CD1c-positive myeloid dendritic cell (primary cell): ENCODE results near the gene ADAM22.
A peak's percentile ranks its signal among the peaks of the same experiment; 100 is the strongest.

ENCODE experiments used
- DNase-seq: peaks from one replicate; pipeline ENCODE4 v3.0.0-alpha.2; 2016; ENCODE audit errors: extremely low spot score

ADAM22 gene

DNA sequence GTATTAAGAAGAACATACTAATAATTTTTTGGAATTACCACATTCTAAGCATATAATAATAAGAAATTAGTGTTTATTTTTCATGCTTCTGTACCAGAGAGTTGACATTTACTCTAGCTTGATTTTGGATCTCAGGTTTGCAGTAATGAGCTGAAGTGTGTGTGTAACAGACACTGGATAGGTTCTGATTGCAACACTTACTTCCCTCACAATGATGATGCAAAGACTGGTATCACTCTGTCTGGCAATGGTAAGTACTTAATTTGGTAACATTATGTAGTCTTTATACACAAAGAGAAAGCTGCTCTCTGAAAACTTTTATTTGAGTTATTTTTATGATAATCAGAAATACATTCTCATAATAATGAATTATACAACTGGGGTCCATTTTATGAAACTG is 231.6 kb downstream of the ADAM22 start:
- peak; percentile 17 for DNase-seq

DNA sequence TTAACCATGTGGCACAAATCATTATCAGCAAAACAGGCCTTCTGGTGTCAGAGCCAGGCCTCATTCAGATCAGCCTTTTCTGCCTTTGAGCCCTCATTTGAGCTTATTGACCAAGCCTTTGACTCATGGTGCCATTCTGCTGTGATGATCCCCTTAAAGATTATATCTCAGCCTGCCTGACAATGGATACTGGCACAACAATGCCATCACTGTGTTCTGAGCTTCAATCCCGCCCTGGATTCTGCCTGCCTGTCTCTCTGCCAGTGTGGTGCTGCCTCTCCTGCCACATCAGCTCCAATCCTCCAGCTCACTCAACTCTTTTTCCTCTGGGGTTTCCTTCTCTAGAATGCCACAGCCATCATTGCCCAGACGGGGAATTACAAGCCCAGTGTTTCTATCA is 233.2 kb downstream of the ADAM22 start:
- no peak for DNase-seq

- DNase-seq, result no peak
These were observed 233.7 kb downstream of the ADAM22 start for GRCh38 chr7:88167721-88168120.

- DNase-seq, result peak; percentile 13
These were observed 235.8 kb downstream of the ADAM22 start for GRCh38 chr7:88169717-88170320.

DNA sequence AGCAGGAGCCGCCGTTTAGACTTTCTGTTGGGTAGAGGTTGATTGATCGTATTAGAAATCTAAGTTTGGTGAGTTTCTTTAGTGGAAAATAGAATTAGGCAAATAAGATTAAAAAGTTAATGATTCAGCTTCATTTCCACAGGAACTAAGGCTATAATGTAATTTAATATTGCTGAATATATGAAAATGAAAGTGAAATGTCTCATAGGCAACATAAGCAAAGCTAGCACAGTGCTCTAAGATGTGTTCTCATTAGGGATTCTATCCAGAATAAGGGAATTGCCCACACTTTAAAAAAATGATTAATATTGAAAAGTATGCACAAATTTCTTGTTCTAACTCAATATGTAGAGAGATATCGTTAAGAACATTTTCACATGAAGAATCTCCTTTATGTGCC is 238.8 kb downstream of the ADAM22 start:
- DNase-seq, result no peak

- DNase-seq, result no peak
These were observed 242.1 kb downstream of the ADAM22 start for GRCh38 chr7:88176190-88176589.

DNA sequence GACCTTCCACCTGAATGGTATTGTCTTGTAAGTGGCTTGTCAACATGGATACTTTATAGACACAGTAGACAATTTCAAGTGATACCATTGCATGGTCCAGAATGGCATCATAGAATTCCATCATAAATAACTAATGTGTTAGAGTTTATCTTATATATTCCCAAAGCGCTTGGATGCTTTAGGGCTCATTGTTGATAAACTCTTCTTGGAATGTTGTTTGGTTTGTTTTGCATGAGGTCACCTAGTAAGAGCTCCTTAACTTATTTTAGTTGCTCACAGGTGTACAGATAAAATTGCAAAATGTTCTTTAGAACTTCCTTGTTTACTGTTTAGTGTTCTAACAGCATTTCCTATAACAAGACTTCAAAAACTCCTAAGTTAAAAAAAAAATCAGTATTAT is 249.0 kb downstream of the ADAM22 start:
- DNase-seq, result no peak

DNA sequence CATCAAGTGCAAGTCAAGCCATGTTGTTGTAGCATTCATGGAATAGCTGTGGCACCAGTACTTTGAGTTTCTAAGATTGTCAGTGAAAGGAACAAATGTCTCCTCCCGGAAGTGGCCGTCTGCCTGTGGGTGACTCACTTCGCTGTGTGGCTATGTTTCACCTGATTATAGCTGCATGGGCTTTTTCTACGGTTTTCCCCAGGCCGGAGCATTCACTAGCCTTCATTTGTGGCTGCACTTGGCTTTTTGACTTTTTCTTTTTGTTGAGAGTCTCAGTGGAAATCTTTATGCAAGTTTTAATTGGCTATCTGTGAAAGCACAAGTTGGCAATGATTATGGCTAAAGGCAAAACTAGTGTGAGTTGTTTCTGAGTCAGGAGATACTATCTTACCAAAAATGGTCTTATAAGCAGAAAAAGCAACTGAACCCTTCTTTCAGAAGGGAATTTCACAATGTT is 250.8 kb downstream of the ADAM22 start:
- DNase-seq, result no peak

- no peak for DNase-seq
These were observed 251.6 kb downstream of the ADAM22 start for GRCh38 chr7:88185650-88186049.

DNA sequence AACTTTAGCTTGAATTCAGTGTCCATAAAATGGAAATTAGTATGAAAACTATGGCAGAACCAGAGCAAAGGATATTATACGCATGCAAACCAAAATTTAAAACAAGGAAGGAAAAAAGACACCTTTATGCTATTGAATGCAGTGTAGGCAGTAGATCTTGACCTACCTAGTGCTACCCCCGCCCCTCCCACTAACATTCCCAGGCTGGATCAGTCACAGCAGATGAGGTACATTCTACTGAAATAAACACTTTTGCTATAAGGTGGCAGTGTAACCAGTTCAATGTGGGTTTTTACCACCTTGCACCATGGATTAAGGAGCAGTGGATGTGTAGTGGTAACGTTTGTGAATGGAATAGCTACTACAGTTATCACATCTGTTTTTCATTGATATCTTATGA is 257.9 kb downstream of the ADAM22 start:
- no peak for DNase-seq

- no peak for DNase-seq
These were observed 266.2 kb downstream of the ADAM22 start for GRCh38 chr7:88200261-88200660.

- no peak for DNase-seq
These were observed 266.7 kb downstream of the ADAM22 start for GRCh38 chr7:88200789-88201188.

DNA sequence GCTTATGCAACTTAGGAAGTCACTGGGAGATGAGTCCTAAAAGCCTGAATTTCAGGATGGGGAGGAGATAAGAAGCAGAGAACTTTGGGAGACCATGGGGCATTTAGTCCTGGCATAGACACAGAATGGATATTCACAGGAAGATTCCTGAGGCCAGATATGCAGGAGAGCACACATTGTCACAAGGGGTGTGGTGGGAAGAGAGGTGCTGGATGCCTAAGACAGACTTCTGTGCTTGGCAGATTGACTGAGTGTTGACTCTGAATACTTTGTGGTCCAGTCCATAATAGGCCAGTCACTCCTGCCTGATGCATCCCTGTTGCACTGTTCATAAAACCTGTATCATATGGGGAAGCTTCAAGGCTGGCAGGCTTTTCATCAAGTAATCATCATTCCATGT is 267.3 kb downstream of the ADAM22 start:
- DNase-seq, result no peak

DNA sequence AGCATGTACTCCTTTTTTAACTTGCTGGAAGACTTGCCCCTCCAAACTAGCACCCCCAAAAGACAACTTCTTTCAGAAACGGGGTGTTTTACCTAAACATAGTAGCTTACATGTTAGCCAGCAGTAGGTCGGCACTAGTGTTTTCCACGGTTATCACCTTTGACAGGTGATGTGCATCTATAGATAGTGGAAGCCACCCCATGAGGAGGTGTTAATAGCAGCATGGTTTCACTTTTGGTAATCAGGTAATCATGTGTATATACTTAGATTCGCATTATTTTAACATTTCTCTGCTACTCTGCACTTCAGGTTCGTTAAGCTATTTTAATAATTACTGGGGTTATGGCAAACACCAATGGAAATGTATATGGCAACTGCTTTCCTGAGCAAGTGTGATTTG is 268.2 kb downstream of the ADAM22 start:
- no peak for DNase-seq

DNA sequence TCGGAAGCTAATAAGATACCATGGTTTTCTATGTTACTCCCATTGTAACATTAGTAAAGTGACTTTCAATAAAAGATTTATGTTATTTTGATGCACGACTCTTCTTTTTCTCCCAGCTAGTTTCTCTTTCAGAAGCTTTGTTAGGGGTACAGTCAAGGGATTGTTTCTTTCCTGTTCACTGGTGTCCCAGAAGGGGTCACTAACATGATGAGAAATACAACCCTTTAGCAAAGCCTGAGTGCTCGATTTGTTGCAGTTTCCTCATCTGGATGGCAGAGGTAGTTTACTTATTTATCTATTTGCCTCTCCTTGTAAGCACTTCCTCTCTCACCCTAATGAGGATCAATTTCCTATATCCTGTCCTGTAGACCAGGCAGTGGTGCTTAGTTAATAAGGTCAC is 268.7 kb downstream of the ADAM22 start:
- no peak for DNase-seq

- no peak for DNase-seq
These were observed 269.4 kb downstream of the ADAM22 start for GRCh38 chr7:88203401-88203800.

GRCh38 chr7:88204525-88205110 is 270.6 kb downstream of the ADAM22 start:
- DNase-seq, result no peak

DNA sequence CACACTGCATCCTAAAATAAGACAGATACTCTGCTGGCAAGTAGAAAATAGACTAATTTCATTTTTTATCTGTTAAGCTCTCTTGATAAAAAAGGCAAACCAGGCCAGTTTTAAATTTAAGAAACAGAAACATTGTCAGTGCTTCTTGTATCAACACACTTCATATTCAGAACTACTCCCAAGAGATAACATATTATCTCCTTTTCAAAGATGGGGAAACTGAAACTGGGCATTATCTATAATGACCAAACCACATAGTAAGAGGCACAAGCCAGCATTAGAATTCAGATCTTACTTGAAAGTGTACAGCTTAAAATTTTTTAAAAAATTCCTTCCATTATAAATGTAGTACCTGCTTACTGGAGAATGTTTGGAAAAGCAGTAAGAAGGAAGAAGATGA is 271.1 kb downstream of the ADAM22 start:
- no peak for DNase-seq

GRCh38 chr7:88206254-88206653 is 272.2 kb downstream of the ADAM22 start:
- DNase-seq, result no peak

GRCh38 chr7:88208521-88208920 is 274.5 kb downstream of the ADAM22 start:
- no peak for DNase-seq

DNA sequence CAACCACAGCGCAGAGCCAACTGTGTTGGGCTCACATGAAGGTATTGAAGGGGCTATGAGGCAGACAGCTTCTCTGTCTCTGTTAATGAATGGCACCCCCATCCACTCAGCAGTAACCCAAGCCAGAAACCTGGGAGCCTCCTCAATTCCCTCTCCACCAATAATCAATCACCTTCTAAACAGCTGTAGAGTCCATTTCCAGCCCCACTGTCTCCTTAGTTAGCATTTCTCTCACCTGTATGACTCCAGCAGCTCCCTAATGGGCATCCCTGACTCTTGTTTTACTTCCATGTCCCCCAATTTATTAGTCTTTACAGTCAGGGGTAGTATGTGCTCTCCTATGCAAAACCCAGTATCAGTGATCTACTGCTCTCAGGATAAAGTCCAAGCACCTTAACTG is 278.9 kb downstream of the ADAM22 start:
- no peak for DNase-seq

DNA sequence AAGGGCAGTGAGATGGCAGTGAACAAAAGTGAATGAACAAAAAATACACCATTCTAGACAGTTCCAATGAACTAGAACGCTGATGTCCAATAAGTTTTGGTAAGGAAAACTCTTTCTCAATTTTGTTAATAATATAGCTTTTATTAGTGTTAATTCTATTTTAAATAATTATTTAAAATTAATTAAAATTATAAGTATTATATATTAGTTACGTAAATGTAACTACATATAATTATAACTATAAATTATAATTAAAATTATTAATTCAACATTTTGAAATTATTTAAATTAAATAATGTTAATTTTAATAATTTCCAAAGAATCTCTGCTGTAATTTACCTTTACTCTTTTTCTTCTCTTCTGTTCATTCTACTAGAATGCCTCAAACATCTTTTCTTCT is 280.4 kb downstream of the ADAM22 start:
- no peak for DNase-seq

GRCh38 chr7:88215295-88215694 is 281.2 kb downstream of the ADAM22 start:
- DNase-seq, result no peak

GRCh38 chr7:88216276-88216675 is 282.2 kb downstream of the ADAM22 start:
- no peak for DNase-seq
